NCI-H226 (cell line): Measurements from ENCODE around the gene TAS2R38.
A peak's percentile ranks its signal among the peaks of the same experiment; 100 is the strongest.

Experiments
- DNase-seq: peaks from one replicate; pipeline ENCODE4 v3.0.0-alpha.2; 2015

TAS2R38 gene

DNA sequence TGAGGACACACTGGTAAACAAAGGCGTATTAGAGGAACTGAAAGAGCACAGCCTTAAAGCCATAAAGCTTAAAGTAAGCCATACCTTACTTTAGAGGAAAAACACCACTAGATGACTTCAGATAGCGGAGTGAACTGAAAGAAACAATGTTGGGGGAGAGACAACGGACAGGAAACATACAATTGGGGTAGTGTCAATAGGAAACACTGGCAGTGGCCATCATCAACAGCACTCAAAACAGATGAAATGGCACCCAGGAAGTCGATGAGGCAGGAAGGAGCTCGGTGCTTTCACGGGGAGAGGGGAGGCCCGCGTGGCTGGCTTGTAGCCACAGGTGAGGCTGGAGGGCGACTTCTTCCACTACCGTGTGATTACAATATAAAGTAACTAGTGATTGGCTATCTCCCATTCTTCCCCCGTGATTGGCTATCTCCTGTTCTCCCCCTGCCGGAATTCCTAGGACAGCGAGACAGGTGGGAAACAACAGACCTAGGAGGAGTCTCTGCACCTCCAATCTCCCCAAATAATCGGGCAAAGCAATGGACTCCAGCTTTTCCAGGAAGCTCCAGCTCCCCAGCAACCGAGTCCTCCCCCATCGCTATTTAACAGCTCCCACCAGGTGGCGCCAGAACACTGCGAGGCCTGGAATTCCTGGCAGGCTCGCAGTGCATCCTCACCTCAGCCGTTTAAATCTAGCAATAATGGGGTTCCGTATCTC is 2.4 kb upstream of the TAS2R38 start:
- DNase-seq = peak; percentile 70

DNA sequence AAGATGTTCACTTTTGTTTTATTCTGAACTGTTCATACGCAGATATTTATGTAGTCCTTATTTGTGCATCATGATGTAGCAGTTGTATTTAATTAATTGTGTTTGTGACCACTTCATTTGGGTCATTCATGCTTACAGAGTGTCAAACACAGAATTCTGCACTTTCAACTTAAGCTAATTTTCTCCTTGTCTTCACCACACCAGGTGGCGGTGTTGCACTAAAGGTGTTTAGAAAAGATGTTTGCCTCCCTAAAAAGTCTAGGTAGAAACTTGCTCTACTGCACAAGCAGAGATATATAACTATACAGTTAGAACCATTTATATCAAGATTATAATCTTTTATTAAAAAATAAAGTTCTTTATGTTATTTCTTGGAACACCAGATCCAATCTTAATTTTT is 1.3 kb upstream of the TAS2R38 start:
- no peak for DNase-seq

DNA sequence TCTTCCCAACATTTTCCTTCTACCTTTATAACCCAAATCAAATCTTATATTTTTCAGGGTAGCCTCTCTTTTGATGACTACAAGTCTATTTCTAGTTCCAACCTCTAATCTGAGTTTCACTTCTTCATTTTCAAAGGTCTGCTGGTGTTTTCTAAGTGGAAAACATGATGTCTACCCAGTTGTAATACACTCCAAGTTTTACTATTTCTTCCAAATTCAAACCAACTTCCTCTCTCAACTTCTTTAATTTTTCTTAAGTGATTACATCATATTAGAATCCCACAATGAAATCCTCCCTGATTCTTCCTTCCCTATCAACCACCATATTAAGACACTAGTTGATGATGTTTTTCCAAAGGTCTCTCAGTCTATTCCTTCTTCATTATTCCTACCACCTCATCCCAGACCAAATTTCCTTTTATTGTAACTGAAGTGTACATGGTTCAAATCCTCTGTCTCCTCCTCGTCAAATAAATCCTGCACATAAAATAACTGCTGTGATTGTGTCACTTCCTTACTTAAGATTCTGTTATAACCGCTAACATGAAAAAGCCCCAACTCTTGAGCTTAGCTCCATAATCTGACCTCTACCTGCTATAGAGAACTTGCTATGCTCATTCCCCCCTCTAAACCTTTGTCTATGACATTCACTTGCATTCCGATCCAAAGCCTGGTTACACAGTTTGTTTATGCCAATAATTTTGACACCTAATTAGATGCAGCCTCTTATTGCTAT is 12.7 kb downstream of the TAS2R38 start:
- DNase-seq = no peak

DNA sequence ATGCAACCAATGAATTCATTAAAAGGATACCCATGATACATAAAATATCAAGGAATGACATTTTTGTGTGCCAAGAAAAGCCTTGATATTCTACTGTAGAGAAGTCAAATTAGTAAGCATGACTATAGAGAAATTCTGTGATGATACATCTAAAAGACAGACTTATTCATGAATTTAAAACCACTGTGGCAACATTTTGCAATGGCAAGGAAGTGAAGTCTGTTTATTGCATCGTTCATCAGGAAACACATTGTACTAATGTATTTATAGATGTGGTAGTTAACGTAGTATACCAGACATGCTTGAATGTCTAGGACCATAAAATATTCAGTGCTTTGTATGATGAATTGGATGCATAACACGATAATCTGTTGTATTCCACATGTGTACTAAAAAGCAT is 17.5 kb downstream of the TAS2R38 start:
- DNase-seq = no peak

DNA sequence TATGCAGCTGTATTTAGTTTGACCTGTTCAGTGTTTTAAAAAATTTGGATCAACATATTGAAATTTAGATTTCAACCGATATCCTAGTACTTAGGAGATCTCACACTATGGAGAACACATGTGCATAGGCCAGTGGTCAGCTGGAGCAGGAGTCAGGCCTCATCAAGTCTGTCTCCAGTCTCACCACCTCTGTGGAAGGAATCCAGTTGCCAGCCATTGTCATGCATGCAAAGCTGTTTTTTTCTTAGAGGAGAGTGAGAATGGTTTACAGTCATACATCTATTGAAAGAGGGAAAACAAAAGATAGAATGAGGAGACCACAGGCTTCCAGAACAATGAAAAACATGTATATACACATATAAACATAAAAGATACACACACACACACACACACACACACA is 19.2 kb downstream of the TAS2R38 start:
- no peak for DNase-seq

DNA sequence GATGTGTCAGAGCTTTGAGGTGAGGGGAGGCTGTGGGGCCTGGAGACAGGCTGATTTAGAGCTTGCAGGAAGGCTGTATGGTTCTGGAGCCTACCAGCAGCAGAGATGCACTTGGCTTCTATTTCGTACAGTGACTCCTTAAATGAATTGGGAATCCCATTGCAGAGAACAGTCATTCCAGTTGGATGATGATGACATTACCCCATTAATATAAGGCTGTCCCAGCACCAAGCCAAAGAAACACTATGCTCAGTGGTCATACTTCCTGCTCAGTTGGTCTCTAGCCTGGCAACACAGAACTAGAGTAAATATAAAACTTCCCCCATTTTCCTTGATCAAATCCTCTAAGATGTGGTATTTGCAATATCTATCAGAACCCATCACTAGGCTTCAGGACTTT is 21.1 kb downstream of the TAS2R38 start:
- DNase-seq = no peak

DNA sequence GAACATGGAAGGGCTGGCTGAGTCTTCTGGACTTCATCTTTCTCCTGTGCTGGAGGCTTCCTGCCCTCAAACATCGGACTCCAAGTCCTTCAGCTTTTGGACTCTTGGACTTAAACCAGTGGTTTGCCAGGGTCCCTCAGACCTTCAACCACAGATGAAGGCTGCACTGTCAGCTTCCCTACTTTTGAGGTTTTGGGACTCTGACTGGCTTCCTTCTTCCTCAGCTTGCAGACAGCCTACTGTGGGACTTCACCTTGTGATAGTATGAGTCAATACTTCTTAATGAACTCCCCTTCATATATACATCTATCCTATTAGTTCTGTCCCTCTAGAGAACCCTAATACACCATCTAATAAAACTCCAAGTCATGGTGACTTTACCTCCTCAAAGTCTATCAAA is 22.8 kb downstream of the TAS2R38 start:
- no peak for DNase-seq

DNA sequence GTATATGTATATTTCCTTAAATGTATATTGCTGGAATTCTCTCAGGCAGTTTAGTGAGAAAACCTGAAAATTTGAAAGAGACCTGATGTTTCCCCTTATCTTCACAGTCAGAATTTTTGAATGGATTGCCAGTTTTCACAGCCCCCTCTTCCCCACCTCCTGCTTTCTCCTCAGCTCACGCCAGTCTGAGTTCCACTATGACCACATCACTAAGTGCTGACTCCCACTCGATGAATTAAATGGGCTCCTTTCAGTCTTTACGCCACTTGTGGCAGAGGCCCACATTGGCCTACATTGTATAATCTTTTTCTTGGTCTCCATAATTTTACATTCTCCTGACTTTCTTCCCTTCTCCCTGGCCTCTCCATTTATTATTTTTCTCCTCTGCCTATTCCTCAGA is 23.7 kb downstream of the TAS2R38 start:
- no peak for DNase-seq

DNA sequence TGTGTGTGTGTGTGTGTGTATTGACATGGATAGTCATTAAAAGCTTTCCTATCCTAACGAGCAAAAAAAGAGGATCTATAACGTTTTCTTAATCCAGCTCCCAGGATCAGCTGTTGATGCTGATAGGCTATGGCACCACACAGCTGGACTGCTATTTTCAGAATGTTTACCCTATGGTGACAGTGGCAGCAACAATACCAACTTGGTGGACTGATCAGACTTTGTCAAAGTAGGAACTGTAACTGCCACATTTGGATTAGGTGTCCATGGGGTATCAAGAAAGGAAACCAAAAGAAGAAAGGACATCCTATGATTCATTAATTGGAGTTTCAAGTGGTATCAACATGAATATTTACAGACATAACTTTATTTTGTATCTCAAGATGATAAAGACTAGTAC is 24.1 kb downstream of the TAS2R38 start:
- no peak for DNase-seq

DNA sequence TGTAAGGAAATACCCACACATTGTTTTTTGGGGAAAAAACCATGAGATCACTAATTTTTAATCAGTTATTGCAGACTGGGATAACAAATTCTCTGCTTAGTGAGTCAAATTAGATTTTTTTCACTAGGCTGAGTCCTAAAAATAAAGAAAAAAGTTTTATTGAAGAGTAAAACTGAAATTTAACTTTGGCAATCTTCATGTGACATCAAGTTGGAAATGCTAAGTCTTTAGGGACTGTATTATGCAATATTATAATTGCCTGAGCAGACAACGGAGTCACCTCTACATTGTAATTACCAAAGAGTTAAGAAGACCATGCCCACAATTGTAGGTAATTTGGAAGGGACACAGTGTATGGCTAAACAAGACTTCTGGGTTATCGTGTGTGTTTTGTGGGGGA is 24.6 kb downstream of the TAS2R38 start:
- no peak for DNase-seq

DNA sequence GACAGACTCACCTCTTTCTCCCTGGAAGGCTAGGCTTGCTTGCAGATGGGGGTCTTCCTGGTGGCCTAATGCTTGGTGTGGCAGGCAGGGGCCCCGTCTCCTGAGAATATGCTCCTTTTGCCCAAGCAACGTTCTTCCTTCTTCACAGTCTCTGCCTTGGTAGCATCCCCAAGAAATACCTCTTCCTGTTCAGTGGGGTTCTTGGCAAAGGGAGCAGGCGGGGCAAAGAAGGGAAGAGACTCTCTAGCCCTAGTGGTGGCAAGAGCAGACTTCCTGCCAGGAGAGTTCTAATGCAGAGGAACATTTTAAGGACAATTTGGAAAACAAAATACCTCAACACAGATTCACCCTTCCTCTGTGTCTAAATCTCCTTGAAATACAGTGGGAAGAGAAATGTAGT is 26.8 kb downstream of the TAS2R38 start, which contains the start of gene CLEC5A:
Gene CLEC5A (minus strand): TSS at position 179 of the 400 bp plus-strand sequence. CDS start 682 bp downstream, outside the sequence.
- DNase-seq = no peak

DNA sequence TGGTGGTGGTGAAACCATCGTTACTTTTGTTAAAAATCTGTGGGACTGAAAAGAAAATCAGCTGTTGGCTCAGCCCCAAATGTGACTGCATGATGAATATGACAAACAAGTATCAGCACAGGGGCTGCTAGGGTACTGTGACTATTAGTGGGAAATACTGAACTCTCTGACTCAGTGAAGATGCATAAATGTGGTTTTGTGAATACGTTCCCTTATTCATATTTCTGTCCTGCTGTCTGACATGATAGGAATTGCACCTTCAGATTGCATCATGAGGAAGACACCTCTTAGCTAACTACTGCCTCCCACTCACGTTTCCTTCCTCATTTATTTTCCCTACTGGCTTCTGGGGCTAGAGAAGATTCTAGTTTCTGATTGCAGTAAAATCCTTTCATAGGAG is 28.2 kb downstream of the TAS2R38 start:
- peak; percentile 46 for DNase-seq

DNA sequence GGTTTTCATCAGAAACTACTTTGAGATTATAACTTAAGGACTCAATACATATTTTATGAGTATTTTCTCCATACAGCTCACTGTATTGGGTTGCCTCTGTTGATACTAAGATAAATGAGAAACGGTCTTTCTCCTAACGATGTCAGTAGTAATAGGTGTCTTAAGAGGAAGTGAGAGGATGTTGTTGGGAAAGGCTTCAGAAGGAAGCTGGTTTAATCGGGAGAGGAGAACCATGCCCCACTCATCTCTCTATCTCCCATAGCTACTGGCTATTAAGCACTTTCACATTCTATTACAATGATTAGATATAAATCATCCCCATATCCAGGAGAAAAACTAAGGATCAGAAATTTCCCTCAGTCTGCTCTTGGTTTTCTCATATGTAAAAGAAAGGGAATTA is 28.8 kb downstream of the TAS2R38 start:
- no peak for DNase-seq

DNA sequence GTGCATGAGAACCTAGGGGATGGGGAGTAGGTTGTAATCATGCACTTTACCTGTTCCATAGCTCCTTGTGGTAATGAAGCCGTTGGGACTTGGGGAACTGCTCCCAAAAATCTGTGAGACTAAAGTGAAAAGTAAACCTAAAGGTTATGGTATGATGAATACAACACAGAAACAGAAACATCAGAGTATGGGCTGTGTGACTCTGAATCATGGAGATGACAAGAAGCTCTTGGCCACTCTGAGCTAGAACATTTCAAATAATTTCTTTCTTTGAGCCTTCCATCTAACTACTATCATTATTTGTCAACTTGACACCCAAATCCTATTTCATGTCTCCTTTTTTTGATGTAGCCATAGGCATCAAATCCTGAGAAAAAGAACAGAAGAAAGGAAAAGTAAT is 29.7 kb downstream of the TAS2R38 start:
- DNase-seq = no peak

DNA sequence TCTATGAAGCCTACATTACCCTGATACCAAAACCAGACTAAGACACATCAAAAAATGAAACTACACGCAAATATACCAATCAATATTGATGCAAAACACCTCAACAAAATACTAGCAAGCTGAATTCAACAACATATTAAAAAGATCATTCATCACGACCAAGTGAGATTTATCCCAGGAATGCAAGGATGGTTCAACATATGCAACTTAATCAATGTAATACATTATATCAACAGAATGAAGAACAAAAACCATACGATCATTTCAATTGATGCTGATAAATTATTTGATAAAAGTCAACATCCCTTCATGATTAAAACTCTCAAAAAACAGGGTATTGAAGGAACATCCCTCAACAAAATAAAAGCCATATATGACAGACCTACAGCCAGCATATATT is 32.5 kb downstream of the TAS2R38 start:
- DNase-seq = no peak

DNA sequence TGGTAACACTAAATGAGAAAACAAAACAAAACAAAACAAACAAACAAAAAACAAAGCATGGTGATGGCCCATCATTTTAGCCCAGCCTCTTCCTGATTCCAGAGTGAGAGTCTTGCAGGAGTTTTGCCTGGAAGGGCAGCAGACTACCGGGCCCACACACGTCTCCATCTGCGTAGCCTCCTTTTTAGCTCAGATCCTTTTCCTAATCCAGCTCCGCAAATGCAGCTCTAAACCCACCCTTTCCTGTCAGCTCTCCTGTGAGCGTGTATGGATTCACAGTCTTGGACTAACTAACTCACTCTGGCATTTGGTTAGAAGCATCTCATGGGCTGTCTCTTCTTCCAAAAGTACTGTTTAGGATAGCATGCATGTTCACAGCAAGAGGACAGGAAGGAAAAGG is 43.4 kb downstream of the TAS2R38 start:
- no peak for DNase-seq

DNA sequence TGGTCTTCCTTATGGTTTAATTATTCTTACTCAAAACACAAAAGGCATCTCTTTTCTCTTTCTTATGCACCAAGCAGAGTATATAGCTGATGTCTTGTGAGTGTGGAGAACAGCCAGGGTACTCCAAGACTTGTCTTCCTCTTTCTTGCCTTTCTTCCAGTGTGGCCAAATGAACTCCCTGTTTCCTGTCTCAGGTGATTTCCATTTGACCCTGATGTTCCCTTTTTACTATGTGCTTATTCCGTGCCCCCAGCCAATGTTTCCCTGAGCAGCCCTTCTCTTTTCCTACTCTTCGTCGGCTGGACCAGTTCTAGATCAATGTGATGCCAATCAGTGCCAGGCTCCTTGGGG is 44.8 kb downstream of the TAS2R38 start:
- no peak for DNase-seq

DNA sequence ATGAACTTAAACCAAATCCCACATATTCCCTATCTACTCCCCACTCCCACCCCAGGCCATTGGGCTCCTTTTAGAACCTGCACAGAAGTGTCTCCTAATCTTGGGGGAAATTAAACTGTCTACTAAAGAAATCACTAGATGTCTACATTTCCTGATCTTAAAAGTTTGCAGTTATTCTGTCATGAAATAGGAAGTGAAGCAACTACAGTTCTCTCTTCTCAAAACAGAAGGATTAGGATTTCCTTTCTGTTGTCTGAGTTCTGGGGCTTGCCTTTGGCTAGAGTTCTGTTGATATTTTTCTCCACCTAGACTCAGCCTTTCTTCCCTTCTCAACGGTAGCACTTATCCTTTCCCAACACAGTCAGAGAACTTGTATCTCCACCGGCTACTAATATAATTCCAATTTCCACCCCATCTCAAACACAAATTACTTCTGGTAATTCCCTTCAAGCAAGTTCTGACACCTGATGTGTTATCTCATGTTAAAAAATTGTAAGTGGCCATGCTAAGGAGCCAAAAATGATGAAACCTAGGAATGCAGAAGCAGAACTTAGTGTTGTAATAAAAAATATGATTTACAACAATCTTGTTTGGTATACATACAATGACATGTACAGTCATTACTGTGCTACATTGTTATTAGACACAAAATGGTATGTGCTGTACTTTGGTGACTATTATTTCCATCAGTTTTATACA is 45.3 kb downstream of the TAS2R38 start:
- DNase-seq = no peak
